Neural progenitor cell (in vitro differentiated cells): Measurements from ENCODE around the gene TNS3.

ENCODE experiments used
- EZH2 ChIP-seq: fragments of 200-600 bp; sonication (generic); IDR thresholded peaks from 2 replicates; pipeline ENCODE4 v1.6.1; 2017; ENCODE audit warnings: antibody characterized with exemption, mild to moderate bottlenecking, moderate library complexity
- EZH2phosphoT487 ChIP-seq: fragments of 200-600 bp; sonication (generic); IDR thresholded peaks from 2 replicates; pipeline ENCODE4 v1.6.1; 2017; ENCODE audit warnings: antibody characterized with exemption
- TF ChIP-seq, protein P1 (sequence below): fragments of 200-600 bp; sonication (generic); IDR thresholded peaks from 2 replicates; pipeline ENCODE4 v1.5.1; 2017; ENCODE audit warnings: antibody characterized with exemption, mild to moderate bottlenecking

DNA sequence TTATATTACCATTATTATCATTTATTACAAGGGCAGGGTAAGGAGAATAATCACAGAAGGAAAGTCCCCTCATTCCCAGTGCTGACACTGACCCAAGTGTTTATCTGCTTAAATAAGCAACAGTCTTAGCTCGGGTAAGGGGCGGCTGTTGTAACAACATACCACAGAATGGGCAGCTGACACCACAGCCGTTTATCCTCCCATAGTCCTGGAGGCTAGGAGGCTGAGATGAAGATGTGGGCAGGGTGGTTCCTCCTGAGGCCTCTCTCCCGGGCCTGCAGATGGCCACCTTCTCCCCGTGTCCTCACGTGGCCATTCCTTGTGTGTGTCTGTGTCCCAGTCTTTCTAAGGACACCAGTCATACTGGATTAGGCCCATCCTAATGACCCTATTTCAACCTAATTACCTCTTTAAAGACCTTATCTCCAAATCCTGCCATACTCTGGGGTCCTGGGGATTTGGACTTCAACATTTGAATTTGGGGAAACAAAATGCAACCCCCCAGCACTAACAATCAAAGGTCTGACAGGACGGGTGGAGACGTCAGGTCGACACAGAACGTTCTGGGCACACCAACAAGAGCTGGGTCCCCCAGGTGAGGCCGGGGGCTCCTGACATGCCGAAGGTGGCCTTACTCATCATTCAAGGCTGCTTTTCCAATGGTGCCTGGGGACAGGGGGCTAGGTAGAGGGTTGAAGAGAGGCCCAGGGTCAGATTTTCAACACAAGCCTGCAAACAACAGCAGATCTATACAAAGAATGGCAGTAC is 93.5 kb downstream of the TNS3 start:
- TF ChIP-seq, protein P1, sequence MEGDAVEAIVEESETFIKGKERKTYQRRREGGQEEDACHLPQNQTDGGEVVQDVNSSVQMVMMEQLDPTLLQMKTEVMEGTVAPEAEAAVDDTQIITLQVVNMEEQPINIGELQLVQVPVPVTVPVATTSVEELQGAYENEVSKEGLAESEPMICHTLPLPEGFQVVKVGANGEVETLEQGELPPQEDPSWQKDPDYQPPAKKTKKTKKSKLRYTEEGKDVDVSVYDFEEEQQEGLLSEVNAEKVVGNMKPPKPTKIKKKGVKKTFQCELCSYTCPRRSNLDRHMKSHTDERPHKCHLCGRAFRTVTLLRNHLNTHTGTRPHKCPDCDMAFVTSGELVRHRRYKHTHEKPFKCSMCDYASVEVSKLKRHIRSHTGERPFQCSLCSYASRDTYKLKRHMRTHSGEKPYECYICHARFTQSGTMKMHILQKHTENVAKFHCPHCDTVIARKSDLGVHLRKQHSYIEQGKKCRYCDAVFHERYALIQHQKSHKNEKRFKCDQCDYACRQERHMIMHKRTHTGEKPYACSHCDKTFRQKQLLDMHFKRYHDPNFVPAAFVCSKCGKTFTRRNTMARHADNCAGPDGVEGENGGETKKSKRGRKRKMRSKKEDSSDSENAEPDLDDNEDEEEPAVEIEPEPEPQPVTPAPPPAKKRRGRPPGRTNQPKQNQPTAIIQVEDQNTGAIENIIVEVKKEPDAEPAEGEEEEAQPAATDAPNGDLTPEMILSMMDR = no peak
- TF ChIP-seq EZH2phosphoT487 (no peak), EZH2 (no peak)
